HepG2 (cell line): ENCODE measurements around the gene RCBTB1. TPM values are rescaled to one million over a fixed set of nuclear protein-coding genes. Genes with fewer than 3 reads are reported as not detected.

ENCODE experiments used
- ATAC-seq: fragments of 200-7000 bp; cut with Tn5 transposase; 3 replicates; pipeline ENCODE4 v1.9.1; 2020; ENCODE audit warnings: mild to moderate bottlenecking, moderate library complexity
- BruUV-seq: library from RNA; stranded (reverse); fragments of 400-500 nt; replicated peaks from 2 replicates; lab custom pipeline; 2021; lab: Mats Ljungman, UMichigan
- CTCF ChIA-PET: fragments of 300-600 bp; formaldehyde crosslinking; extraction: SDS; loops from one replicate; lab custom pipeline; 2021; ENCODE audit warnings: low total read pairs, inconsistent platforms, low intra/inter-chr PET ratio; lab: Yijun Ruan, JAX
- POLR2A ChIA-PET: fragments of 350-600 bp; sonication (Branson Sonifier 250); formaldehyde crosslinking; loops from one replicate; lab custom pipeline; 2020; ENCODE audit warnings: antibody characterized with exemption, inconsistent platforms; lab: Yijun Ruan, JAX
- DNase-seq: peaks from one replicate; pipeline ENCODE4 v3.0.0-alpha.2; 2015; ENCODE audit warnings: low spot score
- FAIRE-seq: peaks from 3 replicates; lab custom pipeline; 2011; peaks lifted over from hg19 to GRCh38; lab: Jason Lieb, UNC
- H2AFZ ChIP-seq: one replicate; pipeline ENCODE4 v1.6.1; 2011; ENCODE audit warnings: low read length, inconsistent platforms
- H3K27ac ChIP-seq: fragments of 300-600 bp; 3 replicates; pipeline ENCODE4 v1.8.0; 2011; ENCODE audit warnings: mixed run types, mild to moderate bottlenecking, mixed read lengths, low read length, inconsistent platforms; ENCODE audit not compliant: insufficient read depth; ENCODE audit errors: extremely low read length
- H3K27me3 ChIP-seq, 2 experiments: fragments of 200-600 bp in 1 of 2; 2 replicates in 1 of 2; 3 replicates in 1 of 2; pipeline versions ENCODE4 v1.6.0 to v1.8.0; 2011; ENCODE audit warnings: low read length in 2 of 2, mild to moderate bottlenecking in 2 of 2, moderate library complexity in 2 of 2, inconsistent platforms in 1 of 2; ENCODE audit not compliant: insufficient read depth in 2 of 2, control insufficient read depth in 1 of 2
- H3K36me3 ChIP-seq, 2 experiments: fragments of 200-600 bp in 1 of 2; replicated peaks in 1 of 2; 2 replicates in 1 of 2; 3 replicates in 1 of 2; pipeline versions ENCODE4 v1.5.1 to v1.8.0; 2011; ENCODE audit warnings: low read length in 2 of 2, inconsistent platforms in 1 of 2; ENCODE audit not compliant: insufficient read depth in 2 of 2, control insufficient read depth in 1 of 2
- H3K4me1 ChIP-seq: 2 replicates; pipeline ENCODE4 v1.5.1; 2012; ENCODE audit warnings: low read length, inconsistent platforms; ENCODE audit not compliant: insufficient read depth
- H3K4me2 ChIP-seq: 2 replicates; pipeline ENCODE4 v1.6.0; 2011; ENCODE audit warnings: low read depth, low read length, inconsistent platforms
- H3K4me3 ChIP-seq, 3 experiments: fragments of 200-600 bp in 1 of 3; sonication (generic), shearing (Covaris generic) in 1 of 3; replicated peaks in 1 of 3; 2 replicates each; pipeline ENCODE4 v1.5.1; 2011 to 2016; ENCODE audit warnings: low read length in 3 of 3, inconsistent platforms in 2 of 3, low read depth in 2 of 3, mild to moderate bottlenecking in 2 of 3, control low read depth in 1 of 3, mixed read lengths in 1 of 3; ENCODE audit not compliant: insufficient read depth in 1 of 3
- H3K79me2 ChIP-seq: one replicate; pipeline ENCODE4 v1.6.1; 2011; ENCODE audit warnings: low read length, inconsistent platforms; ENCODE audit not compliant: insufficient read depth
- H3K9ac ChIP-seq: 2 replicates; pipeline ENCODE4 v1.6.0; 2011; ENCODE audit warnings: mild to moderate bottlenecking, low read depth, low read length, inconsistent platforms; ENCODE audit not compliant: insufficient read depth
- H3K9me3 ChIP-seq: 2 replicates; pipeline ENCODE4 v1.5.1; 2012; ENCODE audit warnings: mild to moderate bottlenecking, low read length
- H4K20me1 ChIP-seq: 2 replicates; pipeline ENCODE4 v1.6.0; 2011; ENCODE audit warnings: inconsistent platforms, mild to moderate bottlenecking, low read length, moderate library complexity; ENCODE audit not compliant: insufficient read depth
- CTCF ChIP-seq: sonication (generic); formaldehyde crosslinking; IDR thresholded peaks from 2 replicates; pipeline ENCODE4 v1.5.0; 2020; ENCODE audit warnings: mild to moderate bottlenecking, missing genetic modification reagents, moderate library complexity
- MAFF ChIP-seq: IDR thresholded peaks from 2 replicates; pipeline ENCODE4 v1.6.1; 2011; ENCODE audit warnings: low read depth, low read length, improper control_type of control experiment
- NONO ChIP-seq, 2 experiments: fragments of 450-650 bp in 1 of 2; sonication (generic) in 1 of 2; formaldehyde crosslinking in 1 of 2; IDR thresholded peaks in 1 of 2; conservative IDR thresholded peaks in 1 of 2; 2 replicates each; pipeline versions ENCODE4 v1.6.1 to v1.8.0; 2017 to 2022; ENCODE audit warnings: mild to moderate bottlenecking in 1 of 2, missing genetic modification reagents in 1 of 2, moderate library complexity in 1 of 2
- PHF8 ChIP-seq: sonication (generic); formaldehyde crosslinking; IDR thresholded peaks from 2 replicates; pipeline ENCODE4 v1.5.0; 2020; ENCODE audit warnings: missing genetic modification reagents
- STAG1 ChIP-seq: sonication (generic); formaldehyde crosslinking; IDR thresholded peaks from 2 replicates; pipeline ENCODE4 v1.4.0; 2020; ENCODE audit warnings: missing genetic modification reagents
- ZBTB33 ChIP-seq: sonication (generic); formaldehyde crosslinking; IDR thresholded peaks from 2 replicates; pipeline ENCODE4 v1.4.0; 2020; ENCODE audit warnings: missing genetic modification reagents
- ZNF44 ChIP-seq: sonication (generic); formaldehyde crosslinking; IDR thresholded peaks from 2 replicates; pipeline ENCODE4 v1.5.1; 2020; ENCODE audit warnings: mild to moderate bottlenecking, missing genetic modification reagents
- WGBS: methylation state at CpG from one replicate; pipeline ENCODE4 v1.1.6; 2017; ENCODE audit warnings: low lambda C conversion rate; 5-methylcytosine and 5-hydroxymethylcytosine counted together
- in situ Hi-C: cut with HindIII; loops from 2 replicates; pipeline ENCODE4 v1.10.0; 2017; ENCODE audit warnings: low pct_unique_long_range_greater_than_20kb; ENCODE audit not compliant: extremely low pct_ligation_motif_present
- intact Hi-C: fragments of 100-400 bp; cut with micrococcal nuclease; formaldehyde crosslinking; loops from one replicate; pipeline ENCODE4 v1.10.0; 2022; ENCODE audit not compliant: unreplicated experiment
- polyA plus RNA-seq, 8 experiments: library from polyadenylated mRNA; depleted of rRNA in 3 of 8; stranded (reverse) in 7 of 8; unstranded in 1 of 8; fragments of >200 nt; fragmentation: Illumina TruSeq in 4 of 8; extraction: Trizol in 4 of 8; gene quantifications; 2 replicates each; pipeline versions ENCODE4 v1.2.1 to v1.2.3, GENCODE V29; 2011 to 2016; ENCODE audit warnings: low read depth in 4 of 8, missing spikeins in 1 of 8, mixed read lengths in 1 of 8; ENCODE audit not compliant: insufficient read depth in 1 of 8
- total RNA-seq, 5 experiments: library from RNA; depleted of rRNA; stranded (reverse); fragments of >200 nt; fragmentation: Illumina TruSeq; extraction: Trizol; gene quantifications; 2 replicates each; pipeline ENCODE4 v1.2.3, GENCODE V29; 2016; ENCODE audit warnings: low read depth in 1 of 5

Gene RCBTB1
- total and polyA plus RNA-seq, 2 of the 13 experiments (the other 11 are each of a cell fraction or from before 2014, with no cell fraction given): 13.4 to 21.6 TPM

- no peak overlapping the region for H3K4me3 ChIP-seq
- no TSS peak for BruUV-seq
These were observed 36.1 kb downstream of the RCBTB1 start for GRCh38 chr13:49549289-49549688.

More at GRCh38 chr13:49549289-49549688, 36.1 kb downstream of the RCBTB1 start:
- FAIRE-seq (no peak), ATAC-seq (peak; percentile 43; the same call in 2 of the 3 replicates), DNase-seq (no peak)
- H3K36me3 ChIP-seq: peaks cover 18 to 44% of the 10 kb centered on the region in 2 experiments
- H3K4me1 ChIP-seq: peaks cover 6% of the 10 kb centered on the region
- H3K79me2 ChIP-seq: no peaks in the 10 kb centered on the region
- ChIA-PET CTCF (no interaction called here), POLR2A (no interaction called here)
- no peaks in the 10 kb centered on the region for H3K27me3 ChIP-seq
- in situ Hi-C loops: no loop called here
- H4K20me1 ChIP-seq: no peaks in the 10 kb centered on the region
- 90% methylated on average over 15 of the region's 15 CpGs for WGBS
- no peak overlapping the region for H3K4me2 ChIP-seq
- H3K27ac ChIP-seq: no peak overlapping the region
- no peak overlapping the region for H3K9ac ChIP-seq
- no peak for TF ChIP-seq NONO (IDR thresholded peaks at IDR 0.05)
- no peak for TF ChIP-seq NONO (CRISPR knock-in tag; conservative IDR thresholded peaks at IDR 0.05)
- peak; percentile 38 for TF ChIP-seq STAG1 (CRISPR knock-in tag)
- no peak for TF ChIP-seq MAFF
- no peak for TF ChIP-seq PHF8 (CRISPR knock-in tag)
- peak; percentile 64; the same call in 1 of the 2 replicates for TF ChIP-seq ZBTB33
- TF ChIP-seq ZNF44 (CRISPR knock-in tag): no peak
- peak; percentile 28; the same call in 1 of the 2 replicates for TF ChIP-seq CTCF (CRISPR knock-in tag)
- no peak overlapping the region for H2AFZ ChIP-seq
- intact Hi-C loops: loop anchor here (2.0 kb wide), 1 partner anchor 36 kb away; the partner anchor contains the start of gene RCBTB1
- H3K9me3 ChIP-seq: no peaks in the 10 kb centered on the region
